22Rv1 (cell line): ENCODE results near the gene FGD6.

Experiments used
- ZFX ChIP-seq: fragments of 450-650 bp; IDR thresholded peaks from 2 replicates; pipeline ENCODE4 v1.6.1; 2017; ENCODE audit warnings: antibody characterized with exemption, borderline replicate concordance
- TF ChIP-seq, protein P1 (sequence below): fragments of 450-650 bp; IDR thresholded peaks from 2 replicates; pipeline ENCODE4 v1.5.1; 2017; ENCODE audit warnings: mild to moderate bottlenecking

DNA sequence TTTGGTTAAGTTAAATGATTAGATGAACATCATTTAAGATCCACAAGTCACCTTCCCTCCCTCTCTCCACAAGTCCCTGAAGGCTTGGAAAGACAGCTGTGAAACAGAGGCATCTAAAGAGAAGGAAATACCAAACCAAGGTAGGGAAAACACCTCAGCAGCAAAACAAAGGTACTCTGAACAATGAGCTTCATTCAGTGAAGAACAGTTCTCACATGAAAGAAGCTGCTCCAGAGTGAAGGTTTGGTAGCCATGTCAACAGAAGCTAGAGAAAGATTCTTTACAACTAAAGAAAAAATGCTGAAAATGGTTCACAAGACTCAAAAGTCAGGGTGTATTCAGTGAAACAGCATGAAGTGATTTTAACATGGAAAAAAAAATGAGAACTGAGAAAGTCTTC, 69.4 kb downstream of the FGD6 start:
- TF ChIP-seq, protein P1, sequence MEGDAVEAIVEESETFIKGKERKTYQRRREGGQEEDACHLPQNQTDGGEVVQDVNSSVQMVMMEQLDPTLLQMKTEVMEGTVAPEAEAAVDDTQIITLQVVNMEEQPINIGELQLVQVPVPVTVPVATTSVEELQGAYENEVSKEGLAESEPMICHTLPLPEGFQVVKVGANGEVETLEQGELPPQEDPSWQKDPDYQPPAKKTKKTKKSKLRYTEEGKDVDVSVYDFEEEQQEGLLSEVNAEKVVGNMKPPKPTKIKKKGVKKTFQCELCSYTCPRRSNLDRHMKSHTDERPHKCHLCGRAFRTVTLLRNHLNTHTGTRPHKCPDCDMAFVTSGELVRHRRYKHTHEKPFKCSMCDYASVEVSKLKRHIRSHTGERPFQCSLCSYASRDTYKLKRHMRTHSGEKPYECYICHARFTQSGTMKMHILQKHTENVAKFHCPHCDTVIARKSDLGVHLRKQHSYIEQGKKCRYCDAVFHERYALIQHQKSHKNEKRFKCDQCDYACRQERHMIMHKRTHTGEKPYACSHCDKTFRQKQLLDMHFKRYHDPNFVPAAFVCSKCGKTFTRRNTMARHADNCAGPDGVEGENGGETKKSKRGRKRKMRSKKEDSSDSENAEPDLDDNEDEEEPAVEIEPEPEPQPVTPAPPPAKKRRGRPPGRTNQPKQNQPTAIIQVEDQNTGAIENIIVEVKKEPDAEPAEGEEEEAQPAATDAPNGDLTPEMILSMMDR = no peak
- no peak for TF ChIP-seq ZFX
